Esophagus muscularis mucosa (tissue), 3 donors: ENCODE measurements around the gene RNF7.

Experiments
- POLR2A ChIP-seq: fragments of 450-650 bp; IDR thresholded peaks from one replicate; pipeline ENCODE4 v1.6.1; 2017; ENCODE audit warnings: antibody characterized with exemption, moderate library complexity, mild to moderate bottlenecking, low read depth
- POLR2AphosphoS5 ChIP-seq, 2 donors: sonication (generic); formaldehyde crosslinking; IDR thresholded peaks; one replicate each; pipeline ENCODE4 v1.6.1; 2017; ENCODE audit warnings: antibody characterized with exemption in 2 of 2
- TF ChIP-seq, protein P1 (sequence below), 3 experiments: fragments of 200-600 bp in 2 of 3; fragments of 450-650 bp in 1 of 3; sonication (generic) in 2 of 3; IDR thresholded peaks; one replicate each; pipeline ENCODE4 v1.5.1; 2017 to 2019; ENCODE audit warnings: antibody characterized with exemption in 3 of 3, mild to moderate bottlenecking in 2 of 3, moderate library complexity in 1 of 3

DNA sequence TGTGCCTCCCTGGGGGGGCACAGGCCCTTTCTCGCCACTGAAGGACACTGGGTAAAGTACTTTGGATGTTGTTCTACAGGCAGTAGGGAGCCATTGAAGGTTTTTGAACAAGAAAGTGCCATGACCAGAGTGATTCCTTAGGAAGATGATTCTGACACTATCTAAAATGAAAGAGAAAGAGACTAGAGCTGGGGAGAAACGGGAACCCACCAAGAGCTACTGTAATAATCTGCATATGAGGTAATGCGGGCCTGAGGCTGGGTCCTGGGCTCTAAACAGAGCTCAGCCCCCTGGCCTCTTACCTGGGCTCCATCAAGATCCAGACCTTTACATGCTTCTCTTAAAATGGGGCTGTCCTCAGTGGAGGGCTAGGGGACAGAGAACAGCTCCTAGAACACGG, 50.1 kb downstream of the RNF7 start:
- TF ChIP-seq, protein P1, sequence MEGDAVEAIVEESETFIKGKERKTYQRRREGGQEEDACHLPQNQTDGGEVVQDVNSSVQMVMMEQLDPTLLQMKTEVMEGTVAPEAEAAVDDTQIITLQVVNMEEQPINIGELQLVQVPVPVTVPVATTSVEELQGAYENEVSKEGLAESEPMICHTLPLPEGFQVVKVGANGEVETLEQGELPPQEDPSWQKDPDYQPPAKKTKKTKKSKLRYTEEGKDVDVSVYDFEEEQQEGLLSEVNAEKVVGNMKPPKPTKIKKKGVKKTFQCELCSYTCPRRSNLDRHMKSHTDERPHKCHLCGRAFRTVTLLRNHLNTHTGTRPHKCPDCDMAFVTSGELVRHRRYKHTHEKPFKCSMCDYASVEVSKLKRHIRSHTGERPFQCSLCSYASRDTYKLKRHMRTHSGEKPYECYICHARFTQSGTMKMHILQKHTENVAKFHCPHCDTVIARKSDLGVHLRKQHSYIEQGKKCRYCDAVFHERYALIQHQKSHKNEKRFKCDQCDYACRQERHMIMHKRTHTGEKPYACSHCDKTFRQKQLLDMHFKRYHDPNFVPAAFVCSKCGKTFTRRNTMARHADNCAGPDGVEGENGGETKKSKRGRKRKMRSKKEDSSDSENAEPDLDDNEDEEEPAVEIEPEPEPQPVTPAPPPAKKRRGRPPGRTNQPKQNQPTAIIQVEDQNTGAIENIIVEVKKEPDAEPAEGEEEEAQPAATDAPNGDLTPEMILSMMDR (IDR thresholded peaks at IDR 0.05) = no peak
- no peak for TF ChIP-seq POLR2A
- no peak for TF ChIP-seq POLR2AphosphoS5 (IDR thresholded peaks at IDR 0.05)
